Measurements from ENCODE around the gene MYO1B. TPM values are rescaled to one million over a fixed set of nuclear protein-coding genes. Genes with fewer than 3 reads are reported as not detected.

The MYO1B gene
- total and polyA plus RNA-seq, 2 of the 4 experiments (the other 2 are of a cell fraction): 57.2 to 116 TPM

DNA sequence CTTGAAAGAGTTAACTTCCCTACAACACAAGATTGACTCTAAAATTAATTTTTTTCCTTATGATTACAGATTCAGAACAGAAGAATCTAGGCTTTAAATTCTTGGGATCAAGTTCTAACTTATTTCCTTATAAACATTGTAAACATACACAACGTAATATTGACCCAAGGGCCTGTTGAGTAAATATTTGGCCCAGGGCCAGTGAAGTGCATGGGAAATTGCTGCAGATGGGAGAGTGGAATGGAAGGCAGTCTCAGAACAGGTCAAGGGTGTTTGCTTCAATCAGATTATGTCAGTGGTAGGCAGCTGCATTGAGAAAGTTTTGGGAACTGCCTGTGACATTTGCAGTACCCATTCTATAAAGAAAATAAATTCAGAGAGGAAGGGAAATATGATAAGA, 137.6 kb downstream of the MYO1B start:
- ChIA-PET POLR2A (ENCODE audit: unreplicated experiment) (no interaction called here), CTCF (no interaction called here)
- 0 out of 2 replicates have a peak overlapping the region, but pooled peaks have one; percentile 48 for H3K14ac ChIP-seq (replicated peaks; ENCODE audit: low read depth, low read length)
- peak overlapping the region; percentile 19; the same call in 1 of the 2 replicates for H3K27ac ChIP-seq (ENCODE audit: insufficient read depth, low read length)
- peak overlapping the region; percentile 44 for H4K91ac ChIP-seq (ENCODE audit: insufficient read depth, low read depth, low read length)
- in situ Hi-C loops (cut with MboI; ENCODE audit: low sequenced_read_pairs) (no loop called here), intact Hi-C loops (cut with micrococcal nuclease) (loop anchor here (5.0 kb wide), 1 partner anchor 86 kb away; no protein-coding TSS in a partner anchor), dilution Hi-C loops (cut with HindIII; ENCODE audit: low sequenced_read_pairs, unreplicated experiment) (no loop called here)
- H3K4me3 ChIP-seq (ENCODE audit: insufficient read depth, low read depth, low read length): no peak overlapping the region
- no peak overlapping the region for H2AK9ac ChIP-seq (replicated peaks; ENCODE audit: low read depth, low read length, poor library complexity)
- H3K4me1 ChIP-seq (ENCODE audit: control insufficient read depth, insufficient read depth, low read length): peaks cover 25% of the 10 kb centered on the region
- no peaks in the 10 kb centered on the region for H3K9me3 ChIP-seq (ENCODE audit: control insufficient read depth, insufficient read depth, low read length)
- peaks cover 23% of the 10 kb centered on the region for H3K9me1 ChIP-seq (ENCODE audit: insufficient read depth, low read length)
- peak; percentile 31 for ATAC-seq (ENCODE audit: low read depth)
- no TSS peak for BruUV-seq (replicated peaks)
- H2BK15ac ChIP-seq (ENCODE audit: low read depth, low read length): peak overlapping the region; percentile 49; the same call in 1 of the 3 replicates
- H2BK5ac ChIP-seq (ENCODE audit: low read depth, low read length, poor library complexity, severe bottlenecking): peak overlapping the region; percentile 78
- no peak overlapping the region for H3K9ac ChIP-seq (ENCODE audit: low read depth, low read length)
- no peaks in the 10 kb centered on the region for H4K20me1 ChIP-seq (ENCODE audit: insufficient read depth, low read length)
- peak; percentile 81 for DNase-seq
- peaks cover 24 to 47% of the 10 kb centered on the region in 2 experiments for H3K79me1 ChIP-seq (ENCODE audit: low read depth in 1 of 2, low read length in 2 of 2)
- no CpG with 5 or more reads among the region's 1 CpG for WGBS, 2 experiments (ENCODE audit: extremely low coverage in 2 of 2, insufficient read length in 1 of 2)
- no peak for TF ChIP-seq BHLHE40 (IDR thresholded peaks at IDR 0.05; ENCODE audit: low read depth, low read length)
- TF ChIP-seq NFE2L2 (IDR thresholded peaks at IDR 0.05; ENCODE audit: low read depth, low read length): no peak
- no peak for TF ChIP-seq MAZ (IDR thresholded peaks at IDR 0.05; ENCODE audit: borderline replicate concordance, low read depth, low read length)
- TF ChIP-seq CEBPB (IDR thresholded peaks at IDR 0.05; ENCODE audit: low read depth, low read length): no peak
- TF ChIP-seq FOS (IDR thresholded peaks at IDR 0.05; ENCODE audit: low read depth, low read length): no peak
- no peak for TF ChIP-seq RFX5 (IDR thresholded peaks at IDR 0.05; ENCODE audit: low read depth, low read length)
- TF ChIP-seq, protein P1, sequence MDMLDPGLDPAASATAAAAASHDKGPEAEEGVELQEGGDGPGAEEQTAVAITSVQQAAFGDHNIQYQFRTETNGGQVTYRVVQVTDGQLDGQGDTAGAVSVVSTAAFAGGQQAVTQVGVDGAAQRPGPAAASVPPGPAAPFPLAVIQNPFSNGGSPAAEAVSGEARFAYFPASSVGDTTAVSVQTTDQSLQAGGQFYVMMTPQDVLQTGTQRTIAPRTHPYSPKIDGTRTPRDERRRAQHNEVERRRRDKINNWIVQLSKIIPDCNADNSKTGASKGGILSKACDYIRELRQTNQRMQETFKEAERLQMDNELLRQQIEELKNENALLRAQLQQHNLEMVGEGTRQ (IDR thresholded peaks at IDR 0.05; ENCODE audit: low read depth, low read length): no peak
- no peak for TF ChIP-seq SMC3 (IDR thresholded peaks at IDR 0.05; ENCODE audit: low read depth, low read length)
- TF ChIP-seq RCOR1 (IDR thresholded peaks at IDR 0.05; ENCODE audit: insufficient replicate concordance, low read length): no peak
- TF ChIP-seq RAD21 (IDR thresholded peaks at IDR 0.05; ENCODE audit: low read length): no peak
- TF ChIP-seq MXI1 (IDR thresholded peaks at IDR 0.05; ENCODE audit: borderline replicate concordance, low read depth, low read length): no peak
- no peak for TF ChIP-seq POLR2A (IDR thresholded peaks at IDR 0.05; ENCODE audit: low read depth, low read length)
- TF ChIP-seq, protein P2, sequence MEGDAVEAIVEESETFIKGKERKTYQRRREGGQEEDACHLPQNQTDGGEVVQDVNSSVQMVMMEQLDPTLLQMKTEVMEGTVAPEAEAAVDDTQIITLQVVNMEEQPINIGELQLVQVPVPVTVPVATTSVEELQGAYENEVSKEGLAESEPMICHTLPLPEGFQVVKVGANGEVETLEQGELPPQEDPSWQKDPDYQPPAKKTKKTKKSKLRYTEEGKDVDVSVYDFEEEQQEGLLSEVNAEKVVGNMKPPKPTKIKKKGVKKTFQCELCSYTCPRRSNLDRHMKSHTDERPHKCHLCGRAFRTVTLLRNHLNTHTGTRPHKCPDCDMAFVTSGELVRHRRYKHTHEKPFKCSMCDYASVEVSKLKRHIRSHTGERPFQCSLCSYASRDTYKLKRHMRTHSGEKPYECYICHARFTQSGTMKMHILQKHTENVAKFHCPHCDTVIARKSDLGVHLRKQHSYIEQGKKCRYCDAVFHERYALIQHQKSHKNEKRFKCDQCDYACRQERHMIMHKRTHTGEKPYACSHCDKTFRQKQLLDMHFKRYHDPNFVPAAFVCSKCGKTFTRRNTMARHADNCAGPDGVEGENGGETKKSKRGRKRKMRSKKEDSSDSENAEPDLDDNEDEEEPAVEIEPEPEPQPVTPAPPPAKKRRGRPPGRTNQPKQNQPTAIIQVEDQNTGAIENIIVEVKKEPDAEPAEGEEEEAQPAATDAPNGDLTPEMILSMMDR (conservative IDR thresholded peaks at IDR 0.05; ENCODE audit: low read depth, low read length): no peak
- TF ChIP-seq, protein P3, sequence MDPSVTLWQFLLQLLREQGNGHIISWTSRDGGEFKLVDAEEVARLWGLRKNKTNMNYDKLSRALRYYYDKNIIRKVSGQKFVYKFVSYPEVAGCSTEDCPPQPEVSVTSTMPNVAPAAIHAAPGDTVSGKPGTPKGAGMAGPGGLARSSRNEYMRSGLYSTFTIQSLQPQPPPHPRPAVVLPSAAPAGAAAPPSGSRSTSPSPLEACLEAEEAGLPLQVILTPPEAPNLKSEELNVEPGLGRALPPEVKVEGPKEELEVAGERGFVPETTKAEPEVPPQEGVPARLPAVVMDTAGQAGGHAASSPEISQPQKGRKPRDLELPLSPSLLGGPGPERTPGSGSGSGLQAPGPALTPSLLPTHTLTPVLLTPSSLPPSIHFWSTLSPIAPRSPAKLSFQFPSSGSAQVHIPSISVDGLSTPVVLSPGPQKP (IDR thresholded peaks at IDR 0.05; ENCODE audit: borderline replicate concordance, low read depth, low read length): no peak
- TF ChIP-seq CHD1 (IDR thresholded peaks at IDR 0.05; ENCODE audit: low read depth, low read length): no peak
- H4K8ac ChIP-seq (ENCODE audit: low read depth in 2 of 2, low read length in 2 of 2): peak overlapping the region in 1 of 2 experiments; percentile 15; a peak in 3 of 4 replicates
- peaks cover 25% of the 10 kb centered on the region for H3K36me3 ChIP-seq (ENCODE audit: control insufficient read depth, insufficient read depth, low read length)
- H3K4me2 ChIP-seq (ENCODE audit: low read depth, low read length): no peak overlapping the region
- H3K4ac ChIP-seq (ENCODE audit: low read depth, low read length): peak overlapping the region; percentile 48
- no peak overlapping the region for H2AK5ac ChIP-seq (ENCODE audit: low read depth, low read length)
- H3K23ac ChIP-seq (ENCODE audit: low read depth, low read length): no peak overlapping the region
- H2BK120ac ChIP-seq (ENCODE audit: low read depth, low read length): peak overlapping the region; percentile 44
- H3K18ac ChIP-seq (ENCODE audit: low read depth, low read length): peak overlapping the region; percentile 54; the same call in 1 of the 2 replicates
- no peaks in the 10 kb centered on the region for H3K27me3 ChIP-seq (ENCODE audit: control insufficient read depth, insufficient read depth, low read length)
- no peak overlapping the region for H2AFZ ChIP-seq (replicated peaks; ENCODE audit: low read length, poor library complexity)
- no peak overlapping the region for H2BK20ac ChIP-seq (ENCODE audit: low read depth, low read length)
- H4K5ac ChIP-seq (ENCODE audit: low read depth, low read length): no peak overlapping the region
- no peak overlapping the region for H3K56ac ChIP-seq (ENCODE audit: extremely low read depth, insufficient read depth, low read length)

All from IMR-90 (cell line).